Measurements from ENCODE around the gene FRMD3. TPM values are rescaled to one million over a fixed set of nuclear protein-coding genes. Genes with fewer than 3 reads are reported as not detected.

Gene FRMD3
- total and polyA plus RNA-seq, 4 donors, result 0.16 to 0.75 (median 0.48) TPM

GRCh38 chr9:83475741-83476140 lies 62.5 kb downstream of the FRMD3 start:
- WGBS, result 96% methylated on average over 5 of the region's 5 CpGs
- no peaks in the 10 kb centered on the region for H3K27me3 ChIP-seq (ENCODE audit: control insufficient read depth in 4 of 4, insufficient read depth in 4 of 4, low read length in 3 of 4)
- H3K36me3 ChIP-seq (ENCODE audit: control insufficient read depth in 4 of 4, insufficient read depth in 3 of 4, low read depth in 1 of 4, low read length in 3 of 4), result no peaks in the 10 kb centered on the region
- peaks cover 0 to 3% (median 1%) of the 10 kb centered on the region in 4 donors for H3K9me3 ChIP-seq (ENCODE audit: control insufficient read depth in 4 of 4, low read length in 3 of 4)
- H3K4me3 ChIP-seq (ENCODE audit: low read depth in 1 of 3, low read length in 3 of 3), result no peak overlapping the region
- no peak for TF ChIP-seq RAD21 (IDR thresholded peaks at IDR 0.05)
- TF ChIP-seq EGR1 (IDR thresholded peaks at IDR 0.05; ENCODE audit: low read depth in 2 of 2), result no peak
- no peak for TF ChIP-seq GABPA (IDR thresholded peaks at IDR 0.05 in 1 of 2, conservative IDR thresholded peaks at IDR 0.05 in 1 of 2)
- TF ChIP-seq YY1 (IDR thresholded peaks at IDR 0.05), result no peak
- TF ChIP-seq SP1 (IDR thresholded peaks at IDR 0.05), result no peak
- TF ChIP-seq FOXA2 (IDR thresholded peaks at IDR 0.05), result no peak
- no peak for TF ChIP-seq NR2F2 (IDR thresholded peaks at IDR 0.05)
- TF ChIP-seq FOXA1 (IDR thresholded peaks at IDR 0.05), result no peak
- no peak for TF ChIP-seq RXRA (IDR thresholded peaks at IDR 0.05)
- no peak for TF ChIP-seq TAF1 (conservative IDR thresholded peaks at IDR 0.05)
- no peak overlapping the region for H3K9ac ChIP-seq (ENCODE audit: low read depth in 1 of 2, low read length in 2 of 2)
- H3K4me1 ChIP-seq (ENCODE audit: control insufficient read depth in 4 of 4, insufficient read depth in 4 of 4, low read length in 3 of 4), result peaks cover 0 to 4% (median 0%) of the 10 kb centered on the region in 4 donors
- no peak overlapping the region for H3K27ac ChIP-seq (ENCODE audit: low read depth in 1 of 2, low read length in 2 of 2)
- DNase-seq (ENCODE audit: low spot score), result no peak

GRCh38 chr9:83474631-83475030 lies 63.6 kb downstream of the FRMD3 start:
- no peak for TF ChIP-seq JUND (IDR thresholded peaks at IDR 0.05)
- TF ChIP-seq HNF4G (IDR thresholded peaks at IDR 0.05), result no peak
- no peak for TF ChIP-seq ZBTB33 (IDR thresholded peaks at IDR 0.05)
- no peak for TF ChIP-seq EGR1 (IDR thresholded peaks at IDR 0.05; ENCODE audit: low read depth in 2 of 2)
- no peak for TF ChIP-seq GABPA (IDR thresholded peaks at IDR 0.05 in 1 of 2, conservative IDR thresholded peaks at IDR 0.05 in 1 of 2)
- no peak for TF ChIP-seq ATF3 (IDR thresholded peaks at IDR 0.05)
- TF ChIP-seq, protein P1, sequence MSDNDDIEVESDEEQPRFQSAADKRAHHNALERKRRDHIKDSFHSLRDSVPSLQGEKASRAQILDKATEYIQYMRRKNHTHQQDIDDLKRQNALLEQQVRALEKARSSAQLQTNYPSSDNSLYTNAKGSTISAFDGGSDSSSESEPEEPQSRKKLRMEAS (IDR thresholded peaks at IDR 0.05), result no peak
- TF ChIP-seq YY1 (IDR thresholded peaks at IDR 0.05), result no peak
- TF ChIP-seq, protein P2, sequence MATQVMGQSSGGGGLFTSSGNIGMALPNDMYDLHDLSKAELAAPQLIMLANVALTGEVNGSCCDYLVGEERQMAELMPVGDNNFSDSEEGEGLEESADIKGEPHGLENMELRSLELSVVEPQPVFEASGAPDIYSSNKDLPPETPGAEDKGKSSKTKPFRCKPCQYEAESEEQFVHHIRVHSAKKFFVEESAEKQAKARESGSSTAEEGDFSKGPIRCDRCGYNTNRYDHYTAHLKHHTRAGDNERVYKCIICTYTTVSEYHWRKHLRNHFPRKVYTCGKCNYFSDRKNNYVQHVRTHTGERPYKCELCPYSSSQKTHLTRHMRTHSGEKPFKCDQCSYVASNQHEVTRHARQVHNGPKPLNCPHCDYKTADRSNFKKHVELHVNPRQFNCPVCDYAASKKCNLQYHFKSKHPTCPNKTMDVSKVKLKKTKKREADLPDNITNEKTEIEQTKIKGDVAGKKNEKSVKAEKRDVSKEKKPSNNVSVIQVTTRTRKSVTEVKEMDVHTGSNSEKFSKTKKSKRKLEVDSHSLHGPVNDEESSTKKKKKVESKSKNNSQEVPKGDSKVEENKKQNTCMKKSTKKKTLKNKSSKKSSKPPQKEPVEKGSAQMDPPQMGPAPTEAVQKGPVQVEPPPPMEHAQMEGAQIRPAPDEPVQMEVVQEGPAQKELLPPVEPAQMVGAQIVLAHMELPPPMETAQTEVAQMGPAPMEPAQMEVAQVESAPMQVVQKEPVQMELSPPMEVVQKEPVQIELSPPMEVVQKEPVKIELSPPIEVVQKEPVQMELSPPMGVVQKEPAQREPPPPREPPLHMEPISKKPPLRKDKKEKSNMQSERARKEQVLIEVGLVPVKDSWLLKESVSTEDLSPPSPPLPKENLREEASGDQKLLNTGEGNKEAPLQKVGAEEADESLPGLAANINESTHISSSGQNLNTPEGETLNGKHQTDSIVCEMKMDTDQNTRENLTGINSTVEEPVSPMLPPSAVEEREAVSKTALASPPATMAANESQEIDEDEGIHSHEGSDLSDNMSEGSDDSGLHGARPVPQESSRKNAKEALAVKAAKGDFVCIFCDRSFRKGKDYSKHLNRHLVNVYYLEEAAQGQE (IDR thresholded peaks at IDR 0.05), result no peak
- no peak for TF ChIP-seq SP1 (IDR thresholded peaks at IDR 0.05)
- no peak for TF ChIP-seq FOXA2 (IDR thresholded peaks at IDR 0.05)
- TF ChIP-seq FOXA1 (IDR thresholded peaks at IDR 0.05), result no peak
- no peak for TF ChIP-seq RXRA (IDR thresholded peaks at IDR 0.05)
- no peak for TF ChIP-seq RAD21 (IDR thresholded peaks at IDR 0.05)
- TF ChIP-seq CTCF (IDR thresholded peaks at IDR 0.05; ENCODE audit: low read depth, low read length, missing input control), result no peak
- no peak for TF ChIP-seq TAF1 (conservative IDR thresholded peaks at IDR 0.05)
- no peak for TF ChIP-seq NR2F2 (IDR thresholded peaks at IDR 0.05)
- no peak for TF ChIP-seq HNF4A (conservative IDR thresholded peaks at IDR 0.05)
- no peaks in the 10 kb centered on the region for H3K36me3 ChIP-seq (ENCODE audit: control insufficient read depth in 4 of 4, insufficient read depth in 3 of 4, low read depth in 1 of 4, low read length in 3 of 4)
- no peaks in the 10 kb centered on the region for H3K27me3 ChIP-seq (ENCODE audit: control insufficient read depth in 4 of 4, insufficient read depth in 4 of 4, low read length in 3 of 4)
- no peaks in the 10 kb centered on the region for H3K9me3 ChIP-seq (ENCODE audit: control insufficient read depth in 4 of 4, low read length in 3 of 4)
- no peak overlapping the region for H3K9ac ChIP-seq (ENCODE audit: low read depth in 1 of 2, low read length in 2 of 2)
- H3K4me3 ChIP-seq (ENCODE audit: low read depth in 1 of 3, low read length in 3 of 3), result no peak overlapping the region
- DNase-seq (ENCODE audit: low spot score), result no peak
- peaks cover 0 to 4% (median 0%) of the 10 kb centered on the region in 4 donors for H3K4me1 ChIP-seq (ENCODE audit: control insufficient read depth in 4 of 4, insufficient read depth in 4 of 4, low read length in 3 of 4)
- no peak overlapping the region for H3K27ac ChIP-seq (ENCODE audit: low read depth in 1 of 2, low read length in 2 of 2)
